ENCODE measurements around the gene PRPF40A.

Gene PRPF40A

GRCh38 chr2:152759290-152760072 is 42.2 kb upstream of the PRPF40A start:
- ATAC-seq: no peak
- TF ChIP-seq ZNF70 (CRISPR knock-in tag; IDR thresholded peaks at IDR 0.05) (no peak), GLIS3 (CRISPR knock-in tag; IDR thresholded peaks at IDR 0.05) (no peak), CSDC2 (CRISPR knock-in tag; IDR thresholded peaks at IDR 0.05) (no peak), TCF4 (CRISPR knock-in tag; IDR thresholded peaks at IDR 0.05; ENCODE audit: borderline replicate concordance) (no peak), ZNF8 (CRISPR knock-in tag; IDR thresholded peaks at IDR 0.05) (no peak), TOX (CRISPR knock-in tag; IDR thresholded peaks at IDR 0.05; ENCODE audit: borderline replicate concordance) (no peak), ESRRG (CRISPR knock-in tag; IDR thresholded peaks at IDR 0.05) (no peak), BACH2 (CRISPR knock-in tag; IDR thresholded peaks at IDR 0.05; ENCODE audit: borderline replicate concordance) (no peak), CREB5 (CRISPR knock-in tag; IDR thresholded peaks at IDR 0.05; ENCODE audit: low read depth) (no peak), ARNTL (CRISPR knock-in tag; IDR thresholded peaks at IDR 0.05; ENCODE audit: borderline replicate concordance, low read depth) (no peak), ZFP3 (CRISPR knock-in tag; IDR thresholded peaks at IDR 0.05) (no peak), OSR1 (CRISPR knock-in tag; IDR thresholded peaks at IDR 0.05) (no peak), RARB (CRISPR knock-in tag; IDR thresholded peaks at IDR 0.05) (no peak), PPARA (CRISPR knock-in tag; IDR thresholded peaks at IDR 0.05; ENCODE audit: borderline replicate concordance) (no peak)
- TF ChIP-seq, protein P1, sequence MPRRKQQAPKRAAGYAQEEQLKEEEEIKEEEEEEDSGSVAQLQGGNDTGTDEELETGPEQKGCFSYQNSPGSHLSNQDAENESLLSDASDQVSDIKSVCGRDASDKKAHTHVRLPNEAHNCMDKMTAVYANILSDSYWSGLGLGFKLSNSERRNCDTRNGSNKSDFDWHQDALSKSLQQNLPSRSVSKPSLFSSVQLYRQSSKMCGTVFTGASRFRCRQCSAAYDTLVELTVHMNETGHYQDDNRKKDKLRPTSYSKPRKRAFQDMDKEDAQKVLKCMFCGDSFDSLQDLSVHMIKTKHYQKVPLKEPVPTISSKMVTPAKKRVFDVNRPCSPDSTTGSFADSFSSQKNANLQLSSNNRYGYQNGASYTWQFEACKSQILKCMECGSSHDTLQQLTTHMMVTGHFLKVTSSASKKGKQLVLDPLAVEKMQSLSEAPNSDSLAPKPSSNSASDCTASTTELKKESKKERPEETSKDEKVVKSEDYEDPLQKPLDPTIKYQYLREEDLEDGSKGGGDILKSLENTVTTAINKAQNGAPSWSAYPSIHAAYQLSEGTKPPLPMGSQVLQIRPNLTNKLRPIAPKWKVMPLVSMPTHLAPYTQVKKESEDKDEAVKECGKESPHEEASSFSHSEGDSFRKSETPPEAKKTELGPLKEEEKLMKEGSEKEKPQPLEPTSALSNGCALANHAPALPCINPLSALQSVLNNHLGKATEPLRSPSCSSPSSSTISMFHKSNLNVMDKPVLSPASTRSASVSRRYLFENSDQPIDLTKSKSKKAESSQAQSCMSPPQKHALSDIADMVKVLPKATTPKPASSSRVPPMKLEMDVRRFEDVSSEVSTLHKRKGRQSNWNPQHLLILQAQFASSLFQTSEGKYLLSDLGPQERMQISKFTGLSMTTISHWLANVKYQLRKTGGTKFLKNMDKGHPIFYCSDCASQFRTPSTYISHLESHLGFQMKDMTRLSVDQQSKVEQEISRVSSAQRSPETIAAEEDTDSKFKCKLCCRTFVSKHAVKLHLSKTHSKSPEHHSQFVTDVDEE (CRISPR knock-in tag; IDR thresholded peaks at IDR 0.05): no peak
- TF ChIP-seq, protein P2, sequence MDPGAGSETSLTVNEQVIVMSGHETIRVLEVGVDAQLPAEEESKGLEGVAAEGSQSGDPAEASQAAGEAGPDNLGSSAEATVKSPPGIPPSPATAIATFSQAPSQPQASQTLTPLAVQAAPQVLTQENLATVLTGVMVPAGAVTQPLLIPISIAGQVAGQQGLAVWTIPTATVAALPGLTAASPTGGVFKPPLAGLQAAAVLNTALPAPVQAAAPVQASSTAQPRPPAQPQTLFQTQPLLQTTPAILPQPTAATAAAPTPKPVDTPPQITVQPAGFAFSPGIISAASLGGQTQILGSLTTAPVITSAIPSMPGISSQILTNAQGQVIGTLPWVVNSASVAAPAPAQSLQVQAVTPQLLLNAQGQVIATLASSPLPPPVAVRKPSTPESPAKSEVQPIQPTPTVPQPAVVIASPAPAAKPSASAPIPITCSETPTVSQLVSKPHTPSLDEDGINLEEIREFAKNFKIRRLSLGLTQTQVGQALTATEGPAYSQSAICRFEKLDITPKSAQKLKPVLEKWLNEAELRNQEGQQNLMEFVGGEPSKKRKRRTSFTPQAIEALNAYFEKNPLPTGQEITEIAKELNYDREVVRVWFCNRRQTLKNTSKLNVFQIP (CRISPR knock-in tag; IDR thresholded peaks at IDR 0.05; ENCODE audit: borderline replicate concordance, low read depth): no peak
- TF ChIP-seq, protein P3, sequence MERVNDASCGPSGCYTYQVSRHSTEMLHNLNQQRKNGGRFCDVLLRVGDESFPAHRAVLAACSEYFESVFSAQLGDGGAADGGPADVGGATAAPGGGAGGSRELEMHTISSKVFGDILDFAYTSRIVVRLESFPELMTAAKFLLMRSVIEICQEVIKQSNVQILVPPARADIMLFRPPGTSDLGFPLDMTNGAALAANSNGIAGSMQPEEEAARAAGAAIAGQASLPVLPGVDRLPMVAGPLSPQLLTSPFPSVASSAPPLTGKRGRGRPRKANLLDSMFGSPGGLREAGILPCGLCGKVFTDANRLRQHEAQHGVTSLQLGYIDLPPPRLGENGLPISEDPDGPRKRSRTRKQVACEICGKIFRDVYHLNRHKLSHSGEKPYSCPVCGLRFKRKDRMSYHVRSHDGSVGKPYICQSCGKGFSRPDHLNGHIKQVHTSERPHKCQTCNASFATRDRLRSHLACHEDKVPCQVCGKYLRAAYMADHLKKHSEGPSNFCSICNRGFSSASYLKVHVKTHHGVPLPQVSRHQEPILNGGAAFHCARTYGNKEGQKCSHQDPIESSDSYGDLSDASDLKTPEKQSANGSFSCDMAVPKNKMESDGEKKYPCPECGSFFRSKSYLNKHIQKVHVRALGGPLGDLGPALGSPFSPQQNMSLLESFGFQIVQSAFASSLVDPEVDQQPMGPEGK (CRISPR knock-in tag; IDR thresholded peaks at IDR 0.05; ENCODE audit: borderline replicate concordance): no peak
- TF ChIP-seq, protein P4, sequence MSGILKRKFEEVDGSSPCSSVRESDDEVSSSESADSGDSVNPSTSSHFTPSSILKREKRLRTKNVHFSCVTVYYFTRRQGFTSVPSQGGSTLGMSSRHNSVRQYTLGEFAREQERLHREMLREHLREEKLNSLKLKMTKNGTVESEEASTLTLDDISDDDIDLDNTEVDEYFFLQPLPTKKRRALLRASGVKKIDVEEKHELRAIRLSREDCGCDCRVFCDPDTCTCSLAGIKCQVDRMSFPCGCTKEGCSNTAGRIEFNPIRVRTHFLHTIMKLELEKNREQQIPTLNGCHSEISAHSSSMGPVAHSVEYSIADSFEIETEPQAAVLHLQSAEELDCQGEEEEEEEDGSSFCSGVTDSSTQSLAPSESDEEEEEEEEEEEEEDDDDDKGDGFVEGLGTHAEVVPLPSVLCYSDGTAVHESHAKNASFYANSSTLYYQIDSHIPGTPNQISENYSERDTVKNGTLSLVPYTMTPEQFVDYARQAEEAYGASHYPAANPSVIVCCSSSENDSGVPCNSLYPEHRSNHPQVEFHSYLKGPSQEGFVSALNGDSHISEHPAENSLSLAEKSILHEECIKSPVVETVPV (CRISPR knock-in tag; IDR thresholded peaks at IDR 0.05): no peak

DNA sequence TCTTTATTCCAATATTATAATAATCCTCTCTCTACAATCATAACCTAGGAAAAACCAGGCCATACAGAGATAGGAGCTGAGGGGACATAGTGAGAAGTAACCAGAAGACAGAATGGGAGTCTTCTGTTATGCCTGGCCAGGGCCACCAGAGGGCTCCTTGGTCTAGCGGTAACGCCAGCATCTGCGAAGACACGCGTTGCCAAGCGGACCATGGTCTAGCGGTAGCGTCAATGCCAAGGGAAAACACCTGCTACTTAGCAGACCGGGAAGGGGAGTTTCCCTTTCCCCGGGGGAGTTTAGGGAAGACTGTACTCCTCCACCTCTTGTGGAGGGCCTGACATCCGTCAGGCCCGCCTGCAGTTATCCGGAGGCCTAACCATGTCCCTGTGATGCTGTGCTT is 37.8 kb upstream of the PRPF40A start:
- no peak for ATAC-seq
- no peak for TF ChIP-seq BACH2 (CRISPR knock-in tag; IDR thresholded peaks at IDR 0.05; ENCODE audit: borderline replicate concordance)
- no peak for TF ChIP-seq RARB (CRISPR knock-in tag; IDR thresholded peaks at IDR 0.05)
- TF ChIP-seq ZC3H10 (CRISPR knock-in tag; IDR thresholded peaks at IDR 0.05): no peak
- no peak for TF ChIP-seq ZFP30 (CRISPR knock-in tag; IDR thresholded peaks at IDR 0.05)
- TF ChIP-seq, protein P4 (CRISPR knock-in tag; IDR thresholded peaks at IDR 0.05): no peak
- no peak for TF ChIP-seq SNAI2 (CRISPR knock-in tag; IDR thresholded peaks at IDR 0.05)
- TF ChIP-seq, protein P3 (CRISPR knock-in tag; IDR thresholded peaks at IDR 0.05; ENCODE audit: borderline replicate concordance): no peak
- TF ChIP-seq OSR1 (CRISPR knock-in tag; IDR thresholded peaks at IDR 0.05): no peak
- TF ChIP-seq ZNF8 (CRISPR knock-in tag; IDR thresholded peaks at IDR 0.05): no peak
- no peak for TF ChIP-seq ZNF565 (CRISPR knock-in tag; conservative IDR thresholded peaks at IDR 0.05; ENCODE audit: low read depth)
- TF ChIP-seq, protein P1 (CRISPR knock-in tag; IDR thresholded peaks at IDR 0.05): no peak
- TF ChIP-seq TOX (CRISPR knock-in tag; IDR thresholded peaks at IDR 0.05; ENCODE audit: borderline replicate concordance): no peak
- TF ChIP-seq ZNF70 (CRISPR knock-in tag; IDR thresholded peaks at IDR 0.05): no peak
